ENCODE measurements around the gene KRTAP2-1. TPM values are rescaled to one million over a fixed set of nuclear protein-coding genes. Genes with fewer than 3 reads are reported as not detected.

KRTAP2-1 gene
- polyA plus RNA-seq, 3 donors from 2014 or later = not detected

Other genes with a start within 250 kb of the KRTAP2-1 start
- gene KRT28, start 247.4 kb downstream of the KRTAP2-1 start, polyA plus RNA-seq = not detected
- 100 to 1,000 TPM; 120 to 191 (median 182) TPM for gene KRT10, start 224.7 kb downstream of the KRTAP2-1 start, polyA plus RNA-seq
- gene KRT12, start 180.1 kb downstream of the KRTAP2-1 start, polyA plus RNA-seq = not detected
- not detected for gene KRT20, start 162.1 kb downstream of the KRTAP2-1 start, polyA plus RNA-seq
- gene KRT23, start 109.7 kb downstream of the KRTAP2-1 start, polyA plus RNA-seq = not detected
- not detected for gene KRT39, start 80.4 kb downstream of the KRTAP2-1 start, polyA plus RNA-seq
- not detected for gene KRT40, start 63.0 kb downstream of the KRTAP2-1 start, polyA plus RNA-seq
- gene KRTAP3-3, start 53.2 kb downstream of the KRTAP2-1 start, polyA plus RNA-seq = not detected
- gene KRTAP3-2, start 47.4 kb downstream of the KRTAP2-1 start, polyA plus RNA-seq = not detected
- gene KRTAP3-1, start 38.2 kb downstream of the KRTAP2-1 start, polyA plus RNA-seq = not detected
- not detected for gene KRTAP1-5, start 20.1 kb downstream of the KRTAP2-1 start, polyA plus RNA-seq
- gene KRTAP1-4, start 17.1 kb downstream of the KRTAP2-1 start, polyA plus RNA-seq = not detected
- not detected for gene KRTAP1-3, start 12.4 kb downstream of the KRTAP2-1 start, polyA plus RNA-seq
- gene KRTAP1-1, start 5.9 kb downstream of the KRTAP2-1 start, polyA plus RNA-seq = not detected
- gene KRTAP2-2, start 7.9 kb upstream of the KRTAP2-1 start, polyA plus RNA-seq = not detected
- gene KRTAP2-3, start 12.8 kb upstream of the KRTAP2-1 start, polyA plus RNA-seq = not detected
- not detected for gene KRTAP2-4, start 18.6 kb upstream of the KRTAP2-1 start, polyA plus RNA-seq
- not detected for gene KRTAP4-7, start 36.8 kb upstream of the KRTAP2-1 start, polyA plus RNA-seq
- not detected for gene KRTAP4-8, start 50.8 kb upstream of the KRTAP2-1 start, polyA plus RNA-seq
- gene KRTAP4-16, start 54.9 kb upstream of the KRTAP2-1 start, polyA plus RNA-seq = not detected
- gene KRTAP4-9, start 58.1 kb upstream of the KRTAP2-1 start, polyA plus RNA-seq = not detected
- gene KRTAP4-11, start 71.1 kb upstream of the KRTAP2-1 start, polyA plus RNA-seq = not detected
- not detected for gene KRTAP4-12, start 76.9 kb upstream of the KRTAP2-1 start, polyA plus RNA-seq
- not detected for gene KRTAP4-6, start 93.2 kb upstream of the KRTAP2-1 start, polyA plus RNA-seq
- not detected for gene KRTAP4-5, start 102.5 kb upstream of the KRTAP2-1 start, polyA plus RNA-seq
- gene KRTAP4-4, start 113.4 kb upstream of the KRTAP2-1 start, polyA plus RNA-seq = not detected
- not detected for gene KRTAP4-3, start 120.9 kb upstream of the KRTAP2-1 start, polyA plus RNA-seq
- gene KRTAP4-2, start 130.9 kb upstream of the KRTAP2-1 start, polyA plus RNA-seq = not detected
- gene KRTAP4-1, start 137.6 kb upstream of the KRTAP2-1 start, polyA plus RNA-seq = not detected
- not detected for gene KRTAP9-1, start 142.6 kb upstream of the KRTAP2-1 start, polyA plus RNA-seq
- not detected for gene KRTAP9-2, start 179.3 kb upstream of the KRTAP2-1 start, polyA plus RNA-seq
- not detected for gene KRTAP9-3, start 185.1 kb upstream of the KRTAP2-1 start, polyA plus RNA-seq
- not detected for gene KRTAP9-8, start 190.7 kb upstream of the KRTAP2-1 start, polyA plus RNA-seq
- gene KRTAP9-4, start 202.4 kb upstream of the KRTAP2-1 start, polyA plus RNA-seq = not detected
- not detected for gene KRTAP9-9, start 208.1 kb upstream of the KRTAP2-1 start, polyA plus RNA-seq
- gene KRTAP9-6, start 218.1 kb upstream of the KRTAP2-1 start, polyA plus RNA-seq = not detected
- not detected for gene KRTAP9-7, start 228.4 kb upstream of the KRTAP2-1 start, polyA plus RNA-seq